Activated CD4-positive, alpha-beta T cell treated with anti-CD3 and anti-CD28 coated beads, Interleukin-2, amount 50 U/mL, for 1 hour (primary cell): ENCODE measurements around the gene ANGPTL4.
"Not testable (repeated sequence)": the region's sequence is repeated elsewhere in the genome, so short reads cannot be mapped to it uniquely, and the experiment has no call there.

Source experiments
- DNase-seq: peaks from one replicate; pipeline ENCODE4 v3.0.0-alpha.2; 2020

The ANGPTL4 gene

GRCh38 chr19:8391198-8392016 is 27.5 kb downstream of the ANGPTL4 start:
- DNase-seq: no peak

GRCh38 chr19:8392017-8392591 is 28.1 kb downstream of the ANGPTL4 start:
- no peak for DNase-seq

DNA sequence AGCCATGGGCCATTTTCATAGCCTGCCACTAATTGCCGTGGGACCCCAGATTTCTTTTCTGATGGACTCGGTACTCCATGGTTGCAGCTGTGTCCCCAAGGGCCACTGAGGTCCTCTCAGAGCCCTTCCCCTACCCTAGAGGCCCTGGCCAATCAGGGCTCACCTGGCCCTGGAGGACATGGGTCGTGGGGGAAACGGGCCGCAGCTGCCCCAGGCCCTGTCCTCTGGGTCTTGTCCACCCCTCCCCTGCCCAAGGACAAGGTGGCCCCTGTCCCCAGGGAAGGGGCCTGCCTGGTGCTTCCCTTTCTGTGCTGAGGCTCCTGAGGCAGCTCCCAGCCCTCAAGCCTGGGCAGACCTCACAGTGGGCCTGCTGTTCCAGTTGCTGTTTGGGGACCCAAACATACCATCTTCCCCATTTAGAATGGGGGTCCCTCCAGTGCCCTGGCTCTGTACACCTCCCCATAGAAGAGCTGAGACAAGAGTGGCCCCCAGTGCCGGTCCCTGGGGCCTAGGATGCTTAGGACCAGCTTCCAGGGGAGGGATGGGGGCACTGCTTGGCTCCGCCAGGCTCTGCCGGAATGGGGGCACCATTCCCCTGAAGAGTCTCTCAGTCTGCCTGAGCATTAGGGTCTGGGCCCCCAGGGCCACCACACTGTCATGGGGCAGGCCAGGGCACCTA is 29.4 kb downstream of the ANGPTL4 start:
- DNase-seq: no peak

DNA sequence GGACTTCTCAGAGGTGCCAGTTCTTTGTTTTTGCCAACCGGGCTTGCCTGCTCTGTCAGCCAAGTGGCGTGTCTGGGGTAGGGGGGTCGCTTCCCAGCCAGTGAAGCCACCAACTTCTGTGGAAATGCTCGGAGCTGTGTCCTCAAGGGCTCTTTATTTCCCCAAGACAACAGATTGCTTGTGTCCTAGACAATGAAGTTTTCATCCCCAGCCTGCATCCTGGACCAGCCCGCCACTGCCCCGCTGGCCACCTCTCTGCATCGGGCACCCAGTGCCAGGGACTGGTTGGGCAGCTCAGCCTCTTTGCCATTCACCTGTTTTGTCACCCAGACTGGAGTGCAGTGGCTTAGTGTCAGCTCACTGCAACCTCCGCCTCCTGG is 29.9 kb downstream of the ANGPTL4 start:
- no peak for DNase-seq

DNA sequence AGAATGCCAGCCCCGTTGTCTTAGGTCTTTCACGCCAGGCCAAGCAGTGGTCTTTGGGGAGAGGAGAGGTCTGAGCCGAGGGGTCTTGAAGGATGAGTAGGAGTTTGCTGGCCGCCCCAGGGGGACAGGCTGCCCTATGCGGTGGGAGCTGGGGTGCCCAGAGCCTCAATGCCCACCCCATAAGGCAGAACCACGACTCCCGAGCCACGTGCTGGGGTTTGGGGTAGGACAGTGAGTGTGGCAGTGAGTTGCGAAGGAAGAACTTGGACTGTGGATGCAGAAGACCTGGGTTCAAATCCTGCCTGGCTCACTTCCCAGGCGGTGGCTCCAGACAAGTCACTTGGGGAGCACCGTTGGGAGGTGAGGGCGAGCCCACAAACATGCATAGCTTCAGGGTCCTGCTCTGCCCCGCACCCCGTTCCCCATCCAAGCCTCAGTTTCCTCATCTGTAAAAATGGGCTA is 31.7 kb downstream of the ANGPTL4 start:
- DNase-seq: no peak

- DNase-seq: no peak
Measured at GRCh38 chr19:8396185-8396562, 32.2 kb downstream of the ANGPTL4 start.

GRCh38 chr19:8396563-8397203 is 32.7 kb downstream of the ANGPTL4 start:
- DNase-seq: peak; percentile 70

DNA sequence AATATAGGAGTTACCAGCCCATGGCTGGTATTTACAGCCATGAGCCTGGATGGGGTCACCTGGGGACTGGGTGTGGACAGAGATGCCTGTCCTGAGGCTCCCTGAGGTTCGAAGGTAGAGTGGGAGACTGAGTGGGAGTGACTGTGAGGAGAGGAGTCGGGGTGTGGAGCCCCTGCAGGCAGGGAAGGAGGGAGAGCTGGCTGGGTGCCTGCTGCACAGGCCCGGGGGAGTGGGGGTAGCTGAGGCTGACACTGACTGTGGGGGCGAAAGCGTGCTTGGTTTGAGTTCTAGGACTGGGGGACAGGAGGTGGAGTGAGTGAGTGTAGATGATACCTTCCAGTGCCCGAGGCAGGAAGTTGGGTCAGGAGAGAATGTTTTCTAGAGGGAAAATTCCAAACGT is 33.3 kb downstream of the ANGPTL4 start:
- no peak for DNase-seq

DNA sequence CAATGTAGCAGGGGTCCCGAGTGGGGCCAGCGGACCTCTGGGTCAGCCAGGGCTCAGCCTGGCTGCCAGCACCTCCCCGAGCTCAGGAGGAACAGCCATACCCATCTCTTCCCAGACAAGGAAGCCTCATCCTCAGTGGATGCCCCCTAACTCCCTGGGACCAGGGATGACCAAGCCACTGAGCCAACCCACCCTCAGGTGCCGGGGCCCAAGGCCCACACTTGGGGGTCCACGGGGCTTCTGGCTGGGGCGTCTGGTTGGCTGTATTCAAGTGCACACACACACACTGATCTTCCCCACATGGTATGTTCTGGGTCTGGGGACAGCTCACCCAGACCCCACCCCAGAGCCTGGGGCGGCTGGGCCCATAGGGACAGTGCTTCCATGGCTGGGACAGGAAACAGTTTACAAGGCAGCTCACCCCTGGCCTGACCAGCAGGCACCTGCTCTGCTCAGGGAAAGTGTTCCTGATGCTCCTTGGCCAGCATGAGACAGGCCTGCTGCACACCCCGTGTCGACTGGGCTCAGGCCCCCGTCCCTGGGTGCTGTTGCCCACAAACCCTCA is 33.9 kb downstream of the ANGPTL4 start:
- DNase-seq: no peak

DNA sequence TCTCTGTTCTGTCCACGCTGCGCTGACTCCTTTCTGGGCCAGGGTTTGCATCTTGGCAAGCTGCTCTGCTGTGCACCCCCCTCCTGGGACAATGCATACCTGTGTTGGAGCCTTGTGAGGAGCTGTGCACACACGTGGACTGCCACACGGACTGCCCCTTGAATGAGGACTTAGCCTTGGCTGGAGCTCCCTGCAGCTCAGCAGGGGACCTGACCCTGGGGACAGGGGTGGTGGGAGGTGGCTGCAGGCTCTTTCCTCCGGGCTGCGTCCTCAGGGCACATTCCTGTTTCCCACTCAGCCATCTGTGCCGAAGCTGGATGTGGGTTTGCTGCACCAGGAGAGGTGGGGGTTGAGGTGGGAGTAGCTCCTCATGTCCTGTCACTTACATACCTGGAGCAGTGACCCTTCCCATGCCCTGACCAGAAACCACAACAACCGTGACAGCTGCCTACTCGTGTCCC is 34.4 kb downstream of the ANGPTL4 start:
- DNase-seq: no peak

DNA sequence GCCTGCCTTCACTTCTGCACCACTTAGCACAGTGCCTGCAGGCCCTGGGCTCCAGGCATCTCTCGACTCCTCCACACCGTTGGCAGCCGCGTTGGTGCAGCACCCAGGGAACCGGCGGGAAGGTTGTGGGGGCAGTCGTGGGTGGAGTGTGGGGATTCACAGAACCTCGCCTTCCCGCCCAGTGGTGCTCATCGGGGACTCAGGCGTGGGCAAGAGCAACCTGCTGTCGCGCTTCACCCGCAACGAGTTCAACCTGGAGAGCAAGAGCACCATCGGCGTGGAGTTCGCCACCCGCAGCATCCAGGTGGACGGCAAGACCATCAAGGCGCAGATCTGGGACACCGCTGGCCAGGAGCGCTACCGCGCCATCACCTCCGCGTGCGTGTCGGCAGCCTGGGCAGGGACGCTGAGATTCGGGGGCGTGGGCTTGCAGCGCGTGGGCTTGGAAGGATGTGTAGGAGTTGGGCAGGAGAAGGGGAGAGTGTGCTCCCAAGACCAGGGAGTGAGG is 35.8 kb downstream of the ANGPTL4 start:
- no peak for DNase-seq

GRCh38 chr19:8401981-8402411 is 38.0 kb downstream of the ANGPTL4 start:
- no peak for DNase-seq

- no peak for DNase-seq
Measured at GRCh38 chr19:8403098-8403819, 39.3 kb downstream of the ANGPTL4 start.

DNA sequence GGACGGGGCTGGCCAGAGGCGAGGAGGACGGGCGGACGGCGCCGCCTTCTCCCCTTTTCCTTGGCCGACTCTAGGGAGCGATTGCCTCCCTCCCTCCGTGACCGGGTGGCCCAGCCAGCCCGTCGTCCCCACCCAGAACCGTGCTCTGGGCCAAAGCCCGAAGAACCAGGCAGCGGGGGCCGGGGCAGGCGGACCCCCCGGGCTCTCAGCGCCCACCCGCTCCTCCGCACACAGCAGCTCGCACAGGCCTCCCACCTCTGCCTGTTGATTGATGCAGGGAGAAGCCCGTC is 39.8 kb downstream of the ANGPTL4 start:
- DNase-seq: no peak

- DNase-seq: no peak
Measured at GRCh38 chr19:8404391-8405151, 40.6 kb downstream of the ANGPTL4 start.

- DNase-seq: not testable (repeated sequence)
Measured at GRCh38 chr19:8410718-8411117, 46.8 kb downstream of the ANGPTL4 start.

DNA sequence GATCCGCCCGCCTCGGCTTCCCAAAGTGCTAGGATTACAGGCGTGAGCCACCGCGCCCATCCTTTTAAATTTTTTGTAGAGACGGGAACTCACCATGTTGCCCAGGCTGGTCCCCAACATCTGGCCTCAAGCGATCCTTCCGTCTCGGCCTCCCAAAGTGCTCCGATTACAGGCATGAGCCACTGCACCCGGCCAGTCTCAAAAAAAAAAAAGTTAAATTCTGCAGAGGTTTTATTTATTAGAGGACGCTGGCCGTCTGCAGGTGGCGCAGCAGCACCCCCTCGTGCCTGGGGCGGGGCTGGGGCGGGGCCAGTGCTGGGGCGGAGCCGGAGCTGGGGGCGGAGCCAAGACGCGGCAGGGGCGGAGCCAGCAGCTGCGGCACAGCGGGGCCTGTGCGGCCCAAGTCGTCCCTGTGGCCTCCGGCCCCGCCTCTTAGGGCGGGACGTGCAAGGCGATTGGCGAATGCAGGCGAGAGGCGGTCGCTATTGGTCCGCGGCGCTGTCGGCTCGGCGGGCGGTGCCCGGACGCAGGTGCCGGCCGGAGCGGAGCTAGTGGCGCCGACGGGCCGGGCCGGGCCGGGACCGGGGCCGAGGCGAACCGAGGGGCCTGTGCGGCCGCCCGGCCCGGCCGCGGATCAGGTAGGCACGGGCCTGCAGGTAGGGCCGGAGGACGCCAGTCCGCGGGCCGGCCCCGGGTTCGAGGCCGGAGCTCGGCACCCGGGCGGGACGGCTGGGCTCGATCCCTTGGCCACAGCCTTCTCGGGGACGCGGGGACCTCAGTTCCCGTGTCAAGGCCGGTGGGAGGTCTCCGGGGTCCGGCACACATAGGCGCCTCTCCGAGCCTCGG is 49.1 kb downstream of the ANGPTL4 start, which contains the start of gene MARCHF2:
TSS of gene MARCHF2 (plus strand) at position 523 of the 846 bp plus-strand sequence. CDS start 8,536 bp downstream, outside the sequence.
- peak; percentile 95 for DNase-seq

DNA sequence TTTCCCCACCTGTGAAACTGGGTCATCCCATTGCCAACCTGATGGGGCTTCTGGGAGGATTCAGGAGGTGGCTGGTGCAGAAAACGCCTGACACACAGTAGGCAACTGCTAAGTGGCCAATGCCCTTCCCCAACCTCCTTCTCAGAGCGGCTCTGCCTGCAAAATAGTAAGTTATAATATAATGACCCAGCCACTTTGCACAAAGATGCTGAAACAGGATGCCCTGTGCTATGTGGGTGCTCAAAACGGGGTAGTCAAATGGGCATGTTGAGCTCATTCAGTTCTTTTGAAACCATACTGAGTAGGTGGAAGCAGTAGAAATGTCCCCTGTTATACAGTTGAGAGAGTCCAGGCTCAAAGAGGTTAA is 49.7 kb downstream of the ANGPTL4 start:
- DNase-seq: no peak

- DNase-seq: no peak
Measured at GRCh38 chr19:8416796-8417195, 52.8 kb downstream of the ANGPTL4 start.
